LNCAP (cell line): ENCODE results near the gene TIMP3.

Experiments used
- CTCF ChIP-seq: fragments of 450-650 bp; IDR thresholded peaks from 2 replicates; pipeline ENCODE4 v1.5.1; 2017; ENCODE audit warnings: mild to moderate bottlenecking

TIMP3 gene

GRCh38 chr22:32799496-32799895 is 2.0 kb upstream of the TIMP3 start:
- TF ChIP-seq CTCF: no peak

- no peak for TF ChIP-seq CTCF
These were observed 1.2 kb upstream of the TIMP3 start for GRCh38 chr22:32800158-32800882.

- no peak for TF ChIP-seq CTCF
These were observed 440 bp upstream of the TIMP3 start for GRCh38 chr22:32800994-32801536.

GRCh38 chr22:32802237-32802765 is 796 bp downstream of the TIMP3 start:
- TF ChIP-seq CTCF: no peak

- no peak for TF ChIP-seq CTCF
These were observed 1.7 kb downstream of the TIMP3 start for GRCh38 chr22:32803020-32803737.

GRCh38 chr22:32803738-32804435 is 2.4 kb downstream of the TIMP3 start:
- TF ChIP-seq CTCF: no peak
